GM12891 (cell line): ENCODE results near the gene SLC8B1.

ENCODE experiments used
- PAX5 ChIP-seq: IDR thresholded peaks from 2 replicates; pipeline ENCODE4 v1.6.1; 2011; ENCODE audit warnings: low read length, moderate library complexity, mild to moderate bottlenecking; ENCODE audit not compliant: insufficient read depth, severe bottlenecking
- POLR2A ChIP-seq: IDR thresholded peaks from 2 replicates; pipeline ENCODE4 v1.6.1; 2011; ENCODE audit warnings: low read depth, low read length, control low read depth
- POLR2AphosphoS5 ChIP-seq: IDR thresholded peaks from 2 replicates; pipeline ENCODE4 v1.6.1; 2011; ENCODE audit warnings: low read depth, low read length, control low read depth

DNA sequence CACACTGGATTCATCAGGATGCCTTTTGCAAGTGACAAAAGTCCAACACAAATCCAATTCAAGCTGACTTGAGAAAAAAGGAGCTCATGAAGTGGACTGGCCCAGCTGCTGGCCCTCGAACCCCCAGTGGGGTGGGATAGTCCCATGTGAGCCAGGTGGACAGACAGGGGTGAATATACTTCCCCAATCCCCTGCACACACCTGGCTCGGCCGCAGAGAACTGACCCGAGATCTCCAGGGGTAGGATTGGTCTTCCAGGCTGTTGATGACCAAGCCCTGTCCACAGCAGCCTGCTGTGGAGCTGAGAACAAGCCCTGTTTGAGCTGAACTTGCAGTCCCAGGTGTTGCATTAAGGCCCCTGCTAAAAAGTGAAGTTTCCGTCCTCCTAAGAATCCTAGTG lies 57.4 kb downstream of the SLC8B1 start:
- TF ChIP-seq PAX5 (no peak), POLR2A (no peak), POLR2AphosphoS5 (no peak)
